Measurements from ENCODE around the gene FAM151B. TPM values are rescaled to one million over a fixed set of nuclear protein-coding genes. Genes with fewer than 3 reads are reported as not detected.

Gene FAM151B
- total and polyA plus RNA-seq, 2 of the 13 experiments (the other 11 are each of a cell fraction or from before 2014, with no cell fraction given): 0.61 to 1.0 TPM

DNA sequence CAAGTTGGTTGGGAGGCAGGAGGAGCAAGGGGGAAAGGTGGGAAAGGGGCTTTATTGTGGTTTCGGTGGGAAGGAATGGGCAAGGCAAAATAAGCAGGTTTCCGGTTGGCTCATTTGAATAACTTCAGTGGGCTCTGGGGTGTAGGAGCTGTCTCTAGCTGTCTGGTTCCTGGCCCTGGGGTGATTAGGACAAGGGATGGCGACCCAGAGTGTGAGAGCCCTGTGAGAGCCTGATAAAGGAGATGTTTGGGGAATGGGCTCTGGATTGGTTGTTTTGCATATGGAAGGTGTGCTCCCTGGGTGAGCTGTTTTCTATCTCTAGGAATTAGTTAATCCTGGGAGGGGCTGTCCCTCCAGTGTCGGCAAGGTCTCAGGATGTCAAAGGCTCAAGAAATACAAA, 66.7 kb downstream of the FAM151B start (continued):
- TF ChIP-seq MAZ (IDR thresholded peaks at IDR 0.05; ENCODE audit: borderline replicate concordance, low read depth, low read length) (no peak), MAZ (CRISPR knock-in tag; IDR thresholded peaks at IDR 0.05; ENCODE audit: low read depth) (no peak), ZNF616 (CRISPR knock-in tag; IDR thresholded peaks at IDR 0.05; ENCODE audit: low read depth) (no peak), ZNF235 (CRISPR knock-in tag; IDR thresholded peaks at IDR 0.05; ENCODE audit: borderline replicate concordance) (no peak), SKI (IDR thresholded peaks at IDR 0.05; ENCODE audit: partially characterized antibody) (no peak), LCORL (IDR thresholded peaks at IDR 0.05) (no peak), LCORL (CRISPR knock-in tag; IDR thresholded peaks at IDR 0.05) (no peak), ZNF792 (CRISPR knock-in tag; IDR thresholded peaks at IDR 0.05) (no peak), ZC3H4 (CRISPR knock-in tag; IDR thresholded peaks at IDR 0.05; ENCODE audit: borderline replicate concordance) (no peak)
- TF ChIP-seq, protein P1, sequence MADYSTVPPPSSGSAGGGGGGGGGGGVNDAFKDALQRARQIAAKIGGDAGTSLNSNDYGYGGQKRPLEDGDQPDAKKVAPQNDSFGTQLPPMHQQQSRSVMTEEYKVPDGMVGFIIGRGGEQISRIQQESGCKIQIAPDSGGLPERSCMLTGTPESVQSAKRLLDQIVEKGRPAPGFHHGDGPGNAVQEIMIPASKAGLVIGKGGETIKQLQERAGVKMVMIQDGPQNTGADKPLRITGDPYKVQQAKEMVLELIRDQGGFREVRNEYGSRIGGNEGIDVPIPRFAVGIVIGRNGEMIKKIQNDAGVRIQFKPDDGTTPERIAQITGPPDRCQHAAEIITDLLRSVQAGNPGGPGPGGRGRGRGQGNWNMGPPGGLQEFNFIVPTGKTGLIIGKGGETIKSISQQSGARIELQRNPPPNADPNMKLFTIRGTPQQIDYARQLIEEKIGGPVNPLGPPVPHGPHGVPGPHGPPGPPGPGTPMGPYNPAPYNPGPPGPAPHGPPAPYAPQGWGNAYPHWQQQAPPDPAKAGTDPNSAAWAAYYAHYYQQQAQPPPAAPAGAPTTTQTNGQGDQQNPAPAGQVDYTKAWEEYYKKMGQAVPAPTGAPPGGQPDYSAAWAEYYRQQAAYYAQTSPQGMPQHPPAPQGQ (CRISPR knock-in tag; IDR thresholded peaks at IDR 0.05; ENCODE audit: borderline replicate concordance): no peak
- TF ChIP-seq, protein P2, sequence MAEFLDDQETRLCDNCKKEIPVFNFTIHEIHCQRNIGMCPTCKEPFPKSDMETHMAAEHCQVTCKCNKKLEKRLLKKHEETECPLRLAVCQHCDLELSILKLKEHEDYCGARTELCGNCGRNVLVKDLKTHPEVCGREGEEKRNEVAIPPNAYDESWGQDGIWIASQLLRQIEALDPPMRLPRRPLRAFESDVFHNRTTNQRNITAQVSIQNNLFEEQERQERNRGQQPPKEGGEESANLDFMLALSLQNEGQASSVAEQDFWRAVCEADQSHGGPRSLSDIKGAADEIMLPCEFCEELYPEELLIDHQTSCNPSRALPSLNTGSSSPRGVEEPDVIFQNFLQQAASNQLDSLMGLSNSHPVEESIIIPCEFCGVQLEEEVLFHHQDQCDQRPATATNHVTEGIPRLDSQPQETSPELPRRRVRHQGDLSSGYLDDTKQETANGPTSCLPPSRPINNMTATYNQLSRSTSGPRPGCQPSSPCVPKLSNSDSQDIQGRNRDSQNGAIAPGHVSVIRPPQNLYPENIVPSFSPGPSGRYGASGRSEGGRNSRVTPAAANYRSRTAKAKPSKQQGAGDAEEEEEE (CRISPR knock-in tag; IDR thresholded peaks at IDR 0.05; ENCODE audit: borderline replicate concordance): no peak
- TF ChIP-seq, protein P3, sequence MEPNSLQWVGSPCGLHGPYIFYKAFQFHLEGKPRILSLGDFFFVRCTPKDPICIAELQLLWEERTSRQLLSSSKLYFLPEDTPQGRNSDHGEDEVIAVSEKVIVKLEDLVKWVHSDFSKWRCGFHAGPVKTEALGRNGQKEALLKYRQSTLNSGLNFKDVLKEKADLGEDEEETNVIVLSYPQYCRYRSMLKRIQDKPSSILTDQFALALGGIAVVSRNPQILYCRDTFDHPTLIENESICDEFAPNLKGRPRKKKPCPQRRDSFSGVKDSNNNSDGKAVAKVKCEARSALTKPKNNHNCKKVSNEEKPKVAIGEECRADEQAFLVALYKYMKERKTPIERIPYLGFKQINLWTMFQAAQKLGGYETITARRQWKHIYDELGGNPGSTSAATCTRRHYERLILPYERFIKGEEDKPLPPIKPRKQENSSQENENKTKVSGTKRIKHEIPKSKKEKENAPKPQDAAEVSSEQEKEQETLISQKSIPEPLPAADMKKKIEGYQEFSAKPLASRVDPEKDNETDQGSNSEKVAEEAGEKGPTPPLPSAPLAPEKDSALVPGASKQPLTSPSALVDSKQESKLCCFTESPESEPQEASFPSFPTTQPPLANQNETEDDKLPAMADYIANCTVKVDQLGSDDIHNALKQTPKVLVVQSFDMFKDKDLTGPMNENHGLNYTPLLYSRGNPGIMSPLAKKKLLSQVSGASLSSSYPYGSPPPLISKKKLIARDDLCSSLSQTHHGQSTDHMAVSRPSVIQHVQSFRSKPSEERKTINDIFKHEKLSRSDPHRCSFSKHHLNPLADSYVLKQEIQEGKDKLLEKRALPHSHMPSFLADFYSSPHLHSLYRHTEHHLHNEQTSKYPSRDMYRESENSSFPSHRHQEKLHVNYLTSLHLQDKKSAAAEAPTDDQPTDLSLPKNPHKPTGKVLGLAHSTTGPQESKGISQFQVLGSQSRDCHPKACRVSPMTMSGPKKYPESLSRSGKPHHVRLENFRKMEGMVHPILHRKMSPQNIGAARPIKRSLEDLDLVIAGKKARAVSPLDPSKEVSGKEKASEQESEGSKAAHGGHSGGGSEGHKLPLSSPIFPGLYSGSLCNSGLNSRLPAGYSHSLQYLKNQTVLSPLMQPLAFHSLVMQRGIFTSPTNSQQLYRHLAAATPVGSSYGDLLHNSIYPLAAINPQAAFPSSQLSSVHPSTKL (CRISPR knock-in tag; IDR thresholded peaks at IDR 0.05): no peak

Data from HepG2 (cell line).